Skeletal muscle satellite cell (primary cell): Measurements from ENCODE around the gene GPATCH2L.
A peak's percentile ranks its signal among the peaks of the same experiment; 100 is the strongest.

Experiments used
- H3K27me3 ChIP-seq: 2 replicates; pipeline ENCODE4 v1.7.0; 2013; ENCODE audit warnings: low read length; ENCODE audit not compliant: control insufficient read depth, insufficient read depth
- H3K36me3 ChIP-seq: 2 replicates; pipeline ENCODE4 v1.7.0; 2013; ENCODE audit warnings: mild to moderate bottlenecking, control low read depth, low read length; ENCODE audit not compliant: insufficient read depth
- H3K4me1 ChIP-seq: 2 replicates; pipeline ENCODE4 v1.7.0; 2013; ENCODE audit warnings: low read length; ENCODE audit not compliant: control insufficient read depth, insufficient read depth
- H3K4me2 ChIP-seq: 2 replicates; pipeline ENCODE4 v1.7.0; 2013; ENCODE audit warnings: mild to moderate bottlenecking, low read length
- H3K4me3 ChIP-seq: 2 replicates; pipeline ENCODE4 v1.7.0; 2013; ENCODE audit warnings: low read length
- H3K9ac ChIP-seq: 2 replicates; pipeline ENCODE4 v1.7.0; 2013; ENCODE audit warnings: mild to moderate bottlenecking, low read depth, low read length, moderate library complexity
- H3K9me3 ChIP-seq: replicated peaks from 2 replicates; pipeline ENCODE4 v1.7.0; 2013; ENCODE audit warnings: mild to moderate bottlenecking, control low read depth, low read length

Gene GPATCH2L

DNA sequence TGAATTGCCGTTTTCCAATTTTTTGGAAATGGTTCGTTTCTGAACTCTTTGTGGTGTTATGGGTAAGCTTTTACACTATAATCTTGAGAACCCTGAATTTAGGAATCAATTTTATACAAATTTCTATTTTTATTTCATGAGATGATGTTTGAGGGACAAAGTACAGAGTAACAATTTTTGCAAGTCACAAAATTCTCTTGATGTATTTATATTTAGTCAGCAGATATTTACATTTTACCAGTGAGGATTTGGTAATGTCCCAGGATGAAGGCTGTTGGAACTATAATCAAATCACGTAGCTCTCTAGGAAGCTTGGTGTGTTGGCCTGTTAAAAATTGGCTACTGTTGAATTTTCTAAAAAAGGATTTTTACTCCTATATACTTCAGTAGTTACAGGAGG is 24.2 kb downstream of the GPATCH2L start:
- H3K27me3 ChIP-seq: no peaks in the 10 kb centered on the region
- H3K36me3 ChIP-seq: peaks cover 71% of the 10 kb centered on the region
- H3K9me3 ChIP-seq: no peaks in the 10 kb centered on the region
- H3K9ac ChIP-seq: no peak overlapping the region
- H3K4me3 ChIP-seq: no peak overlapping the region
- no peaks in the 10 kb centered on the region for H3K4me1 ChIP-seq
- no peak overlapping the region for H3K4me2 ChIP-seq

DNA sequence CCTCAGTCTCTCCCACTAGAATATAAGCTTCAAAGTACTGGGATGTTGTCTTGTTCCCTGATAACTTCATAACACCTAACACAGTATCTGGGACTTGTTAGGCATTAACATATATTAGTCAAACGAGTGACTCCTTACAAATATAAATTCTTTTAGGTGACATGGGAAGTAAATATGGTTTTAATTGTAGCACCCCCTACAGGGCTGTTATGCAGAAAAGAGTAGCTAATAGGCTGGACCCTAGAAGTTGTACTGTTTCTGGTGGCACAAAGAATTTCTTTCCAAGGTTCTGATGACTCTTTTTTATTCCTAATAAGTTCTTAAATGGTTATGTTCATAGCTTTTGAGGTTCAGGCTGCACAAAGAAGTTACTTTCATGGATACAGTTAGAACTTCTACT is 29.8 kb downstream of the GPATCH2L start:
- Histone ChIP-seq H3K27me3 (no peaks in the 10 kb centered on the region), H3K9me3 (no peaks in the 10 kb centered on the region), H3K4me1 (no peaks in the 10 kb centered on the region), H3K4me3 (no peak overlapping the region), H3K4me2 (no peak overlapping the region), H3K36me3 (peaks cover 67% of the 10 kb centered on the region), H3K9ac (no peak overlapping the region)

DNA sequence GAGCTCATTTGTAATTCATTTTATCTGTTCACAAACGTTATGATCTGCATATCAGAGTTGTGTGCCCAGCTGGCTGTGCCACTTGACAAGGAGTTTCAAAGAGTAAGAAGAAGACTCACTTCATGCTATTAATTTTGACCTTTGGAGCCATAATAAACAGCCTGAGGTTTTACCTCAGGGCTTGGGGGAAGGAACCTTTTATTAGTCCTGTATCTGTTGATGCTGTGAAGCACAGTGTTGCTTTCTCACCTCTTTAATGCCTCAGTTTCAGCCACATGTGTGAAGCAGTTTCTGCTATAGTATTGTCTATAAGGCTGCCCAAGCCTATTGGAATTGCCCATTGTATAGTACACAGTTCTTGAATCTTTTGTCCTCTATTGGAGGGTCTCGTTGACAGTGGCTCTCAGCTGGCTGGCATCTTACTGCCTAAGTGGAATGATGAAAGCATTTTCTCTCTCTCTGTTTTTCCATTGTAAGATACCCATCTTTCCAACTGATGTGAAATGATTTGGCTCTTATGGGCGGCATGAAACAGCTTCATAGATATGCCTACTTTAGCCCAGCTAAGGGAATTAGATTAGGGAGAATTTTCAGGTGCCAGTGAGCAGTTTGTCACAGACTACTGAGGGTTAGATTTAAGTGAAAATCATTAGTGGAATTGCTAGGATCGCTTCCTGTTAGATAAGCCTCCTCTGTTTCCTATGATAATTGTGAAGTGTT is 34.7 kb downstream of the GPATCH2L start:
- Histone ChIP-seq H3K4me1 (no peaks in the 10 kb centered on the region), H3K9ac (no peak overlapping the region), H3K36me3 (peaks cover 37% of the 10 kb centered on the region), H3K4me2 (no peak overlapping the region), H3K9me3 (no peaks in the 10 kb centered on the region), H3K4me3 (no peak overlapping the region), H3K27me3 (no peaks in the 10 kb centered on the region)

DNA sequence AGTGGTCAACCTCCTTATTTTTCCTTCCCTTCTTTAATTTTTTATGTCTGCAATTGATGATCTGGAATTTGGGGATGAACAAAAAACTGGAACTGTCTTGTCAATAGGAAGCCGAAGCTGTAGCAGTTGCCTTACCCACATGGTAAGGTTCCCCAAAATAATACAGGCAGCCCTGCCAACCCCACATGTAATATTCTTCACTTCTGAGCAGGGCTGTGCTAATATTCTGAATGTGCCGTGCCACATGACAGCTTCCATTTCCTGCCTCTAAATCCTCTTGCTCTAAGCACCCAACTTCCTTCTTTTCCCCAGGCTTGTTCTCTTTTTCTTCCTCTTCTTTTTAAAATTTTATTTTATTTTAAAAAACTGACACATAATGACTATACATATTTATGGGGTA is 39.6 kb downstream of the GPATCH2L start:
- Histone ChIP-seq H3K9me3 (no peaks in the 10 kb centered on the region), H3K27me3 (no peaks in the 10 kb centered on the region), H3K9ac (no peak overlapping the region), H3K4me3 (no peak overlapping the region), H3K4me2 (no peak overlapping the region), H3K36me3 (peaks cover 59% of the 10 kb centered on the region), H3K4me1 (peaks cover 6% of the 10 kb centered on the region)

DNA sequence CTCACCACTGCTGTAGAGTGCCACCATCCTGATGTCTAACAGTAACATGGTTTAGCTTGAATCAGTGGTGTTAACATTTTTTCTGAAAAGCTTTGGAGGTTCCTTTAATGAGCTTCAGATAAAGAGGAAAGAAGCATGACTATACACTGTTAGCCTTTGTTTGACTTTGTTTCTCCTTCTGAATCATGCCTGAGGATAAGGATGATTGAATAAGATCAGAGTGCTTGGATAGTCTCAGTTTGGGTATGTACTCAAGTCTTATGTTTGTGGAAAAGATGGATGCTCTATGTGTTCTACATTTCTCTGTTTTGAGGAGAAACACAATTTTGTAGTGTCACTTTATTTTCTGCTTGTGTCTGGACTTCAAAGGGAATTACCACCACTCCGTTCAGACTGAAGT is 42.0 kb downstream of the GPATCH2L start:
- H3K4me3 ChIP-seq: no peak overlapping the region
- no peak overlapping the region for H3K4me2 ChIP-seq
- peaks cover 78% of the 10 kb centered on the region for H3K36me3 ChIP-seq
- no peaks in the 10 kb centered on the region for H3K27me3 ChIP-seq
- no peak overlapping the region for H3K9ac ChIP-seq
- H3K4me1 ChIP-seq: peaks cover 6% of the 10 kb centered on the region
- no peaks in the 10 kb centered on the region for H3K9me3 ChIP-seq

DNA sequence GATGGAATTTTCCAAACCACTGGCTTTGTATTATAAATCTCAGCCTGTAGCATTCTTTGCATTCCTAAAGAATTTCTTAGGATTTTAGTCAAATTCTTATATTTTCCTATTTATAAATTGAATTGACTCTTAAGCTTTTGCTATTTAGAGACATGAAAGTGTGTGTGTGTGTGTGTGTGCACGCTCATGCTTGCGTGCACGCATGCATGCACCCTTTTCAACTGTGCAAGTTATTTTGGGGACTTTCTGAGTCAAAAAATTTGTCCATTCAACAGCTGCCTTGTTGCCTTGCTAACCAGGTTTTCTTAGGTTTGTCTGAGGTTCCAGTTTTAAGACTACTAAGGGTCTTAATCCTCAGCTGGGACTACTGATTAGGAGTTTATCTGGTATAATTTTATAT is 42.6 kb downstream of the GPATCH2L start:
- Histone ChIP-seq H3K27me3 (no peaks in the 10 kb centered on the region), H3K4me3 (no peak overlapping the region), H3K9ac (no peak overlapping the region), H3K9me3 (no peaks in the 10 kb centered on the region), H3K4me1 (peaks cover 6% of the 10 kb centered on the region), H3K4me2 (no peak overlapping the region), H3K36me3 (peaks cover 82% of the 10 kb centered on the region)

DNA sequence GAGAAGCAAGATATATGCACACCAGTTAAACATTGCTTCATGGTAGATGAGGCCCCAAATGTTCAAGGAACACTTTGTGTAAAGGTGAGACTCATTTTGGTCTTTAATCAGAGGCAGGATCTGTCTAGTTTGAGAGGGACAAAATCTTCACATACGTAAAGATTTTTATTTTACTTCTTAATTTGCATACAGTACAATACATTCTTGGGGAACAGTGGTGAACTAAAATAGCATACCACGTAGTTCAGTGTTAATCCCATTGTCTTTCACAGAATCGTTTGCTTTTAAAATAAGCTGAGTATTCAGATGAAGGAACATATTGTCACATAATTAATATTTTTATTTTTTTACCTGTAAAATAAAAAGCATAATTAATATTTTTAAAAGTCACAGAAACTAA is 43.3 kb downstream of the GPATCH2L start:
- H3K4me2 ChIP-seq: no peak overlapping the region
- no peaks in the 10 kb centered on the region for H3K27me3 ChIP-seq
- H3K4me1 ChIP-seq: peaks cover 6% of the 10 kb centered on the region
- no peak overlapping the region for H3K4me3 ChIP-seq
- no peaks in the 10 kb centered on the region for H3K9me3 ChIP-seq
- H3K36me3 ChIP-seq: peaks cover 89% of the 10 kb centered on the region
- H3K9ac ChIP-seq: no peak overlapping the region

DNA sequence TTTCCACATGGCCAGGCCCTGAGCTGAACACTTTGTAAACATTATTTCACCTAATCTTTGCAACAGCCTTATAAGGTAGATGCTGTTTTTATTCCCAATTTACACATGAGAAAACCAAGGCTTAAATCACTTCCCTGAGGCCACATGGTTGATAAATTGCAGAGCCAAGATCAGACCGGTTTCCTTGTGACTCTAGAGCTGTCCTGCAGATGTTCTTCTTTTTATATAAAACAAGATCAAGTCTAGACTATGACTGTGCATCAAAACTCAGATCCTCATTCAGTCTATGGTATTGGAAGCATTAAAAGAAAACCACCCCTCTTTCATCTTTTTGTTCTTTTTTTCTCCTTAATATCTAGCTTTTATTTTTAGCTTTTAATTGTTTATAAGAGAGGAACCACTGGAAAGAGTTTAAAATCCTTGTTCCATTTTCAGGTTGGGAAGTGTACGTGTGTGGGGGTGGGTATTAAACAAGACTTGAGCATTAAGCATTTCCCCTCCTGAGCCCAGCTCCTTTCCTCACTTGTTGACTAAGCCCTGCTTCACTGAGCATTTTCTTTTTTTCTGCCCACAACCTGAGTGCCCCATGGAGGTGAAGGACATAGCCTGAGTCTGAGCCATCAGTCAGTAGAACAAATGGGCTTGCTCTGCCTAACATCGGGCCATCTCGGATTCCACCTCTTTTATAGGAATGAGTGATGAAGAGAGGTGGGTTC is 45.4 kb downstream of the GPATCH2L start:
- no peak overlapping the region for H3K9ac ChIP-seq
- H3K27me3 ChIP-seq: no peaks in the 10 kb centered on the region
- H3K36me3 ChIP-seq: peaks cover 84% of the 10 kb centered on the region
- no peaks in the 10 kb centered on the region for H3K9me3 ChIP-seq
- no peak overlapping the region for H3K4me3 ChIP-seq
- peaks cover 18% of the 10 kb centered on the region for H3K4me1 ChIP-seq
- H3K4me2 ChIP-seq: no peak overlapping the region

DNA sequence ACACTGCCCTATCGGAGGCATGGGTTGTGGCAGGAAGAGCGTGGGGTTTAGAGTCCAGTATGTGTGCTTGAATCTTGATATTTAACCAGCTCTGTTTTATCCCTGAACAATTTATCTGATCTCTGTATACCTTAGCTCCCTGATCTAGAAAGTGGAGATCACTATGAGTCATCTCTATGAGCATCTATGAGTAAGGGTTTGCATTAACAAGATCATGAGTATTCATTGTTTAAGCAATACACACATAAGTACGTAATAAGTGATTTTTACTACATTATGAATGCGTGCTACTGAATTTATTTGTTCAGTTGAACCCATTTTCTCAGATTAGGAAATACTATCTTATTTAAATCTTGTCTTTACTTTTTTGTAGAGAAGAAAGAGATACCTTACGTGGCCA is 49.4 kb downstream of the GPATCH2L start:
- Histone ChIP-seq H3K9me3 (no peaks in the 10 kb centered on the region), H3K27me3 (no peaks in the 10 kb centered on the region), H3K36me3 (peaks cover 55% of the 10 kb centered on the region), H3K4me2 (no peak overlapping the region), H3K9ac (peak overlapping the region; percentile 44), H3K4me1 (peaks cover 24% of the 10 kb centered on the region), H3K4me3 (no peak overlapping the region)

DNA sequence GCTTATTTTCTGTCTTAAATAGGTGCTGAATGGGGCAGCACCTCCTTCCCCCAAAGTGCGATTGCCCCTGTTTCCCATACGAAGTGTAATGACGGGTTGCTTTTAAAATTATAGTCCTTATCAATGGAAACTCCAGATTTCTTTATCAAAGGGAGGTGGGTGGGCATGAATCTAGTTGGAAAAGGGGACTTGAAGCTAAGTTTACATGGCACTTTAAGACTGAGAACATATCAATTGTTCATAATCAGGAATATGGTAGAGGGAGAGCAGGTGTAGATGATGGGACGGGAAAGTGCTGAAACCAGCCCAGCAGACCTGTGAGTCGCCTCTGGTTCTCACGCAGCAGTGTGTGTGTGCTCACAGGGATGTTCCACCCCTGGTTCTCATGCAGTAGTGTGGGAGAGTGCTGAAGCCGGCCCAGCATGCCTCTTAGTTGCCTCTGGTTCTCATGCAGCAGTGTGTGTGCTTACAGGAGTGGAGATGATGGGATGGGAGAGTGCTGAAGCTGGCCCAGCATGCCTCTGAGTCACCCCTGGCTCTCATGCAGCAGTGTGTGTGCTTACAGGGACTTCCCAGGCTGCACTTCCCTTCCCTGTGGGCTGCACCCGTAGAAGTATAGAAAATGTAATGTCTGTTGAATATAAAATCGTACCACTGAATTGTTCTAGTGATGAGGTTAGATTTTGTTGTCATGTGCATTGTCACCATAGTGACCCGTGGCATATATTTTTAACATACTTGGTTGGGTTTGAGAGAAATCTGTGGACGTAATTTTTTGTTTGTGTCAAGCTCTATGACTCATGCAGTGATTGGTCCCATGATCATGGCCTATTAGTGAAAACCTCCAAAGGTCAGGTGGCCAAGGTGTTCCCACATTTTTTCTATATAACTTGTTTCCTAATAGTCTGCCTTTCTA is 51.6 kb downstream of the GPATCH2L start:
- Histone ChIP-seq H3K27me3 (no peaks in the 10 kb centered on the region), H3K36me3 (peaks cover 33% of the 10 kb centered on the region), H3K9ac (peak overlapping the region; percentile 23), H3K4me3 (no peak overlapping the region), H3K4me1 (peaks cover 24% of the 10 kb centered on the region), H3K9me3 (no peaks in the 10 kb centered on the region), H3K4me2 (peak overlapping the region; percentile 4)

DNA sequence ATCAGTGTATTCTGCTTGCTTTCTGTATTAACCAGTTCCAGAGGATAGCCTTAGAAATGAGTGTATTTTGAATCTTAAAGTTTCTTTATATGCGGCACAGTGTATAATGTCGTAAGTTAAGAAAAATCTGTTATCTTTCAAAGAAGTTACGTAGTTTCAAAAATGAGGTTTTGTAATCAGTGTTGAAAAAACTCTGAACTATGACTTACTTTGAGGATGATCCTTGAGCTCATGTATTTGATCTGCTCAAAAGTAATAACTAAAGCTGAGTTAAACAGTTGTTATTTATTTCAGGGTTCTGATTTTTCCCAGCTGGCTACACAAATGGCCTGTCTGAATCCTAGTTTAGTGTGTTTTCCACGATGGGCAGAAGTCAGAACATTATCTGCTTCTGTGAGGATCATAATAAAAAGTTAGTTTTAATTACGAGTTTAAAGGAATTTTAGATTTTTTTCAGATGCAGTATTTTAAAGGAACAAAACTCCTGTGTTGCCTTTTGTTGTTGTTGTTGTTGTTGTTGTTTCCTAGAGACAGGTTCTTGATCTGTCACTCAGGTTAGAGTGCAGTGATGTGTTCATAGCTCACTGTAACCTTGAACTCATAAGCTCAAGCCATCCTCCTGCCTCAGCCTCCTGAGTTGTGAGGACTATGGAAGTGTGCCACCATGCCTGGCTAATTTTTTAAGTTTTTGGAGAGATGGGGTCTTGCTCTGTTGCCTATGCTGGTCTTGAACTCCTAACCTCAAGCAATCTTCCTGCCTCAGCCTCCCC is 52.9 kb downstream of the GPATCH2L start:
- Histone ChIP-seq H3K4me1 (peaks cover 24% of the 10 kb centered on the region), H3K4me2 (no peak overlapping the region), H3K36me3 (peaks cover 22% of the 10 kb centered on the region), H3K4me3 (no peak overlapping the region), H3K9me3 (no peaks in the 10 kb centered on the region), H3K27me3 (no peaks in the 10 kb centered on the region), H3K9ac (no peak overlapping the region)
